ENCODE results near the gene LDHAL6B.

The LDHAL6B gene

DNA sequence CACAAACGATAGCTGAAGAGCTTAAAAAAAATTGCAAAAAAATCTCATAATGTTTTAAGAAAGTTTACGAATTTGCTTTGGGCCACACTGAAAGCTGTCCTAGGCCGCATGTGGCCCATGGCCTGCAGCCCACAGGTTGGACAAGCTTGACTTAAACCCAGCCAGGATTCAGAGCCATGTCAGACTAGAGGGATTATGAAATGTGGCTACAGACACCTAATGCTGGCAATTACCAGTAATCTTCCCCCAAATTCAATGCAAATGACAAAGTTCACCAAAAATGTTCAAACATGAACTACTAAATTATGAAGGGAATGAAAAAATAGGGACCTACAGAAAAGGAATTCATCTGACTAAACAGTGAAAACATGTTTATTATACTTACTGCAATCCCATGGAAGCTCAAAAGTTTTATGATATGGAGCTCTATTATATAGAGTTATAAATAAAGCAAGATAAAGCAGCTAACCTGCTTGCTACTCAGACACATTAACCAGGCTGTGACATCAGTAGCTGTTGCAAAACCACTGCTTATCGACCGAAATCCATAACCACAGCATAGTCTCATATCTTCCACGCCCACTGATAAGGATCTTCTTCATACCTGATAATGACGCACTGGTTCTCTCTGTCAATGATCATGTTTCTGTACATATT is 49.2 kb downstream of the LDHAL6B start:
- no peak for DNase-seq

DNA sequence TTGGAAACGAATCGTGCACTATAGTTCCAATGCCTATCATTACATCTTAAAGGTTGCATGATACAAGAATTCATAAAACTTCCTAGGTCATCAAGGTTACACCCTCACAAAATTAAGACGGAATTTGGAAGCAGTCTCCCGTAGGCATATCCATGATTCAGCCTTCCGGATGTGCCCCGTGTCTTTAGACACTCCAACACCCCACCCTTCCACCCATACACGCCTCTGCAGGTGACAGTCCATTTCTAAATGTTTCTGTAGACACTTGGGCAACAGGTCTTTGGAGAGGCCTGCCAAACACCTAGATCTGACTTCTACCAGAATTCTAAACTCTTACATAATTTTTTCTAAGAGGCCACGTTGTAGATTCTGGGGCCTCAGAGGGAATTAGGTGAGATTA is 49.8 kb downstream of the LDHAL6B start:
- DNase-seq, result no peak

DNA sequence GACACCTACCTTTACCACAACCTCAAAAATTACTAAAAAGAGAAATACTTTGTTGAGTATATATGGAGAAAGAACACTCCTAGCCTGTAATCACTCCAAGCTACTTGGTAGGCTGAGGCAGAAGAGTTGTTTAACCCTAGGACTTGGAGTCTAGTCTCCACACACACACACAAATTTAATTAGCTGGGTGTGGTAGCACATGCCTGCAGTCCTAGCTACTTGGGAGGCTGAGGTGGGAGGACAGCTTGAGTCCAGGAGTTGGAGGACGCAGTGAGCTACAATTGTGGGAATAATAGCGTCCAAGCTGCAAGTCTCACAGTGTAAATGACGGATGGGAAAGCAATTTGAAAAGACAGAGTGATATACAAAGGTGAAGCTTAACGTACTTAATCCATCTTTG is 50.5 kb downstream of the LDHAL6B start:
- no peak for DNase-seq

All from NCI-H446 (cell line).